Putamen (tissue), 1 donor: Measurements from ENCODE around the gene PARN.
A peak's percentile ranks its signal among the peaks of the same experiment; 100 is the strongest.
"Not testable (repeated sequence)": the region's sequence is repeated elsewhere in the genome, so short reads cannot be mapped to it uniquely, and the experiment has no call there.

Experiments used
- DNase-seq: peaks from one replicate; pipeline ENCODE4 v3.0.0-alpha.2; 2016; ENCODE audit warnings: low spot score

The PARN gene, protein sequence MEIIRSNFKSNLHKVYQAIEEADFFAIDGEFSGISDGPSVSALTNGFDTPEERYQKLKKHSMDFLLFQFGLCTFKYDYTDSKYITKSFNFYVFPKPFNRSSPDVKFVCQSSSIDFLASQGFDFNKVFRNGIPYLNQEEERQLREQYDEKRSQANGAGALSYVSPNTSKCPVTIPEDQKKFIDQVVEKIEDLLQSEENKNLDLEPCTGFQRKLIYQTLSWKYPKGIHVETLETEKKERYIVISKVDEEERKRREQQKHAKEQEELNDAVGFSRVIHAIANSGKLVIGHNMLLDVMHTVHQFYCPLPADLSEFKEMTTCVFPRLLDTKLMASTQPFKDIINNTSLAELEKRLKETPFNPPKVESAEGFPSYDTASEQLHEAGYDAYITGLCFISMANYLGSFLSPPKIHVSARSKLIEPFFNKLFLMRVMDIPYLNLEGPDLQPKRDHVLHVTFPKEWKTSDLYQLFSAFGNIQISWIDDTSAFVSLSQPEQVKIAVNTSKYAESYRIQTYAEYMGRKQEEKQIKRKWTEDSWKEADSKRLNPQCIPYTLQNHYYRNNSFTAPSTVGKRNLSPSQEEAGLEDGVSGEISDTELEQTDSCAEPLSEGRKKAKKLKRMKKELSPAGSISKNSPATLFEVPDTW

GRCh38 chr16:14629919-14630619 lies at the start of gene PARN:
PARN (minus strand) TSS chr16:14630260; CDS start chr16:14630125, 135 bp downstream.
- peak; percentile 94 for DNase-seq

GRCh38 chr16:14678748-14679497 lies 48.9 kb upstream of the PARN start:
- no peak for DNase-seq

DNA sequence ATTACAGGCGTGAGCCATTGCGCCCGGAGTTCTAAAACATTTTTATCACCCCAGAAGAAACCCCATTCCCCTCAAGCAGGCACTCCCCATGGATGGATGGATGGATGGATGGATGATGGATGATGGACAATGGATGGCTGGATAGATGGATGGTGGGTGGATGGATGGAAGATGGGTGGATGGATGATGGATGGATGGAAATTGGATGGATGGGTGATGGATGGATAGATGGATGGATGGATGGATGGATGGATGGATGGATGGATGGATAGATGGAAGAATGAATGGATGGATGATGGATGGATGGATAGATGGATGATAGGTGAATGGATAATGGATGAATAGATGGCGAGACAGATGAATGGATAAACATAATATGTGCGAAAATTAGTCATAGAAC lies 47.6 kb upstream of the PARN start:
- DNase-seq, result no peak

- DNase-seq, result no peak
These were observed 46.6 kb upstream of the PARN start for GRCh38 chr16:14676633-14677032.

- DNase-seq, result no peak
These were observed 42.4 kb upstream of the PARN start for GRCh38 chr16:14672403-14672971.

DNA sequence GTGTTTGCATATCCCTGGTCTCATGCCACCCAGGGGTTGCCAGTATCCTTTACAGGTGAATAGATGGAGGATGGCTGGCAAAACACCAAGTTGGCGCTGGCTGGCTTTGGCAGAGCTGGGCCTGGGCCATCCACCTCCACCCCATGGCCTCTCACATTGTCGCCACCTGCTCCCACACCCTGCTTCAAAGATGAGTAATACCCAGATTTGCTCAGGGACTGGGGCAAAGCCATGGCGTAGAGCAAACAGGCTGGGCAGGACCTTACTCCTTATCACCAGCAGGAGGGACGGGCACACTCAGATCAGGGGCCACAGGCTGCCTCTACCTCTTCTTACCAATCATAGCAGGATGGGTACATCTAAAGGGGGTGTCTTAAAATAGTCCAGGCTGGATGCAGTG lies 39.7 kb upstream of the PARN start:
- no peak for DNase-seq

- DNase-seq, result no peak
These were observed 38.6 kb upstream of the PARN start for GRCh38 chr16:14668556-14669223.

- no peak for DNase-seq
These were observed 37.5 kb upstream of the PARN start for GRCh38 chr16:14667347-14668266.

DNA sequence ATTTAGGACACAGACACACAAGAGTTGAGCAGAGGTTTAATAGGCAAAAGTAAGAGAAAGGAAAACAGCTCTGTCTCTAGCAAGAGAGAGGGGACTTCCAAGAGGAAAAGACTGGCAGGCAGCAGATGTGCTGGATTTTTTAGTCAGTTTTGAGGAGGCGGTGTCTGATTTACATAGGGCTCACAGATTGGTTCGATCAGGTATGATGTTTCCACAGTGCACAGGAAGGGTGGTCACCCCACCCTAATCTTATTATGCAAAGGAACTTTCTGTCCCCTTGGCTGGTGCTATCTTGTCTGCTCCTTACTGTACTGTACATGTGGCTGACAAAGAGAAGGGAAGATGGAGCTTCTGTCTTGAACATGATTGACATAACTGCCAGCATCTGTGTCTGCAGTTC lies 28.0 kb upstream of the PARN start:
- DNase-seq, result peak; percentile 34

GRCh38 chr16:14652726-14653125 lies 22.7 kb upstream of the PARN start:
- DNase-seq, result peak; percentile 63

DNA sequence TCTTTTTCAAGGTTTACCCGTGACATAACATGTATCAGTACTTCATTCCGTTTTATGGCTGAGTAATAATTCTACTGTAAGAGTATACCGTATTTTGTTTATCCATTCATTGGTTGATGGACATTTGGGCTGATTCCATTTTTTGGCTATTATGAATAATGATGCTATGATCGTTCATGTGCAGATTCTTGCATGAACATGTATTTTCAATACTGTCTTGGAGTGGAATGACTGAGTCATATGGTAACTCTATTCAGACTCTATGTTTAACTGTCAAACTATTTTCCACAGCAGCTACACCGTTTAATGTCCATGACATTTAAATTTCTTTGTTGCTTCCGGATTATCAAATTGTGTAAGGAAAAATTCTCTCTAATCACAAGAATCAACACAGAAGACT lies 20.6 kb upstream of the PARN start:
- no peak for DNase-seq

DNA sequence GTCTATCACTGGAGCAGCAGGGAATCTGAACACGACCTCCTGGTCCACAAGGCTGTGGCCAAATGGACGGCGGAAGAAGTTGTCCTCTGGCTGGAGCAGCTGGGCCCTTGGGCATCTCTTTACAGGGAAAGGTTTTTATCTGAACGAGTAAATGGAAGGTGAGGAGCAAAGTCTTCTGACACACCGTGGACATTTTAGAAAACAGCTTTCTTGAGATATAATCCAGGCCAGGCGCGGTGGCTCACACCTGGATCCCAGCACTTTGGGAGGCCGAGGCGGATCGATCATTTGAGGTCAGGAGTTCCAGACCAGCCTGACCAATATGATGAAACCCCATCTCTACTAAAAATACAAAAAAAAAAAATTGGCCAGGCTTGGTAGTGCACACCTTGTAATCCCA lies 19.8 kb upstream of the PARN start:
- no peak for DNase-seq

DNA sequence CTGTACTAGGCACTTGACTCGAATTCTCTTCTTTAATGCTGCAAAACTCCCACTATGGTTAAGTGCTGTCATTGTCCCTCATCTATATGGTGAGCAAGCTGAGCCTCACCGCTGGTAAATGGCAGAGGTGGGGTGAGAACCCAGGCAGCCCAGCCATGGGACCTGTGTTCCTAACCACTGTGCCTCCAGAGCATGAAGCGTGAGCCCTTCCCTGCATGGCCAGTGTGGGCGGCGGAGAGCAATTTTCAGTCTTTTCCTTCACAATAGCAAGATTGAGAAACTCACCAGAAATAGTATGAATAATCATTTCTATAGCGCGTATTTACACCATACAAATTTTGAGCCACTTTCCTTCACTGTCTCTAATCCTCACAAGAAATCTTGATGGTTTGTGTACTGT lies 11.9 kb upstream of the PARN start:
- no peak for DNase-seq

GRCh38 chr16:14641206-14641605 lies 11.1 kb upstream of the PARN start:
- DNase-seq, result no peak

DNA sequence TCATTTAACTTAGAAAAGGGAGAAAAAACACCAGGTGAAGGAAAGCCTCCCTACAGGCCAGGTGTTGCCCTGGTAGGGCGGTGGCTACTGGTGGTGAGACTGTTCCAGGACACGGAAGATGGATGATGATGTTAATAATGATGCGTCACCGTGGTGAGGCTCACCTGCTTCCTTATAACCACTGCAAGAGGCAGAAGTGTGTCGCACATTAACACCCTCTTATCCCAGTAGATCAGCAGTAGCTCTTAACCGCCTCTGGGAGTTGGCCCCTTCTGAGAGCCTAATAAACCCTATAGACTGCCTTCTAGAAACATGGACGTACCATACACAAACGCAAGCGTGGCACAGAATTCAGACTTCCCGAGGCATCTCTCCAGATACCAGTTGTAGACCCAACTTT lies 10.5 kb upstream of the PARN start:
- DNase-seq, result no peak

DNA sequence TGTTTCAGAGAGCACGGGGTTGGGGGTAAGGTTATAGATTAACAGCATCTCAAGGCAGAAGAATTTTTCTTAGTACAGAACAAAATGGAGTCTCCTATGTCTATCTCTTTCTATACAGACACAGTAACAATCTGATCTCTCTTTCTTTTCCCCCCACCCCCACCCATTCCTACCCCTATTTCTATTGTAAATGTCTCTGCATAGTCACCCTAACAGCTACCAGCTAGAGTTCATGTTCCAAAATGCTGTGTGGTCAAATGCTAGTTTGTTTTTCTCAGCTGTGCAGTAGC lies 6.8 kb upstream of the PARN start:
- not testable (repeated sequence) for DNase-seq

- DNase-seq, result not testable (repeated sequence)
These were observed 6.3 kb upstream of the PARN start for GRCh38 chr16:14636179-14636950.

DNA sequence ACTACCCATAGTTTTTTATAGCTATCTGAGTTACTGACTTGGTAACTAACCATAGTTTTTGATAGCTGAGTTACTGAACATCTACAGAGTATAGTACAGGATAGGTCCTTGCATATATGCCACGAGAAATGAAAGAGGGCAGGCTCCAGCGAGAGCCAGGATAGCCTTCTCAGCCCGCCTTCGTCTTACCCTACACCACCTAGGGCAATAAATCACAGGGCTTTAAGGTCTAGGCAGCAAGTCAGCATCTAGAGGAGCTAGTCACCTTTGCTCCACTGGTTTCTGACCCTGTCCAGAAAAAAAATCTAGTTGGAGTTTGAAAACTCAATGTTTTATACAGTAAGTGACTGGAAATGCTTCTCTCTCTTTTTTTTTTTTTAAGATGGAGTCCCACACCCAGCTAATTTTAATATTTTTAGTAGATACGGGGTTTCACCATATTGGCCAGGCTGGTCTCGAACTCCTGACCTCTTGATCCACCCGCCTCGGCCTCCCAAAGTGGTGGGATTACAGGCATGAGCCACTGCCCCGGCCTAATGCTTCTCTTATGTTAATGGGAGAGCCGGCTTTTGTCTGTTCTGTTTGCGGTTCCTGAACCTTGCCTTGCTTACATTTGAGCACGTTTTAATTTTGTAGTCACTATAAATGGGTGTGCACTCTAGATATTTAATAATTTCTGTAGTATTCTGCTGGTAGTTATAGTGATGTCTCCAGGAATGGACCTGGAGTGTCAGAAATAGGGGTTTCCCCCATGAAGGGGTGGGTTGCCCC lies 5.5 kb upstream of the PARN start:
- no peak for DNase-seq

DNA sequence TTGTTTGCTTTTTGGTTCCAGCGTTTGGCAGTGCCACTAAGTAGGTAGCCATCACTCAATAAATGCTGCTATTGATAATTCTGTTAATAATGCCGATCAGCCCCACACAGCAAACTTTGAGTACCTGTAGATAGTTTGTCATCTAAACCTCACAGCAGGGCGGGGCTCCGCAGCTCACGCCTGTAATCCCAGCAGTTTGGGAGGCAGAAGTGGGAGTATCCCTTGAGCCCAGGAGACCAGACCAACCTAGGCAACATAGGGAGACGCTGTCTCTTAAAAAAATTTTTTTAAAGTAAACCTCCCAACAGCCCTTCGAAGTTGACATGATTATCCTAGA lies 4.3 kb upstream of the PARN start:
- DNase-seq, result no peak
